ENCODE data around the gene KHSRP. TPM values are rescaled to one million over a fixed set of nuclear protein-coding genes. Genes with fewer than 3 reads are reported as not detected.
A peak's percentile ranks its signal among the peaks of the same experiment; 100 is the strongest.

The KHSRP gene
- total and polyA plus RNA-seq, 2 of the 13 experiments (the other 11 are each of a cell fraction or from before 2014, with no cell fraction given), result 72.1 to 129 TPM

DNA sequence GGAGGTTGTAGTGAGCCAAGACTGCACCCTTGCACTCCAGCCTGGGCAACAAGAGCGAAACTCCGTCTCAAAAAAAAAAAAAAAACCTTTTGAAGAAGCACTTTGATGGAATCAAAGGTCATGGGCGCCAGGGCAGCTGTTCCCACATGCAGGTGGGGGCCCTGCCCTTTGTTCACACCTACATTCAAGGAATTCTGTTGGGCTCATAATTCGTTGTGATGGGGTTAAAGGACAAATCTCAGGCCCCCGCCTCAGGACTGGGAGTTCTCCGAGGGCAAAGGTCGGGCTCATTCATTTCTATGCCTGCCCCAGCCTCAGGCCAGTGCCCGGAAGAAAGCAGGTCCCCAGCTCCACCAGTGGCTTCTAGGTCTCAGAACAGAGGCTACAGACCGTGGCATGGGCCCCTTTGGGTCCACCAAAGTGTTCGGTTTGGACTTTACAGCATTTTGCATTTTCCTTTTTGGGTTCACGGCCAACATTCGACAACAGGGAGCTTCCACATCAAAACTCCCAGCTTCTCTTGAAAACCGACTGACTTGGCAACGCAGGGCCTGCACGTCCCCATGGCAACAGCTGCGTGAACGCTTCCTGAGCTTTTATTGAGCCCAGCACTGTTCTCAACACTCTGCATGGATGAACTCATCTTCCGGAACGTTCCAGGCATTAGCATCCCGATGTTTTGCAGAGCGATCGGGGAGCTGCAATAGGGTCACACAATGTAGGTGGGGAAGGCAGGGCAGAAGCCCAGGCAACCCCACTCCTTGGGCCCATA, 21.6 kb downstream of the KHSRP start (continued):
- TF ChIP-seq, protein P1, sequence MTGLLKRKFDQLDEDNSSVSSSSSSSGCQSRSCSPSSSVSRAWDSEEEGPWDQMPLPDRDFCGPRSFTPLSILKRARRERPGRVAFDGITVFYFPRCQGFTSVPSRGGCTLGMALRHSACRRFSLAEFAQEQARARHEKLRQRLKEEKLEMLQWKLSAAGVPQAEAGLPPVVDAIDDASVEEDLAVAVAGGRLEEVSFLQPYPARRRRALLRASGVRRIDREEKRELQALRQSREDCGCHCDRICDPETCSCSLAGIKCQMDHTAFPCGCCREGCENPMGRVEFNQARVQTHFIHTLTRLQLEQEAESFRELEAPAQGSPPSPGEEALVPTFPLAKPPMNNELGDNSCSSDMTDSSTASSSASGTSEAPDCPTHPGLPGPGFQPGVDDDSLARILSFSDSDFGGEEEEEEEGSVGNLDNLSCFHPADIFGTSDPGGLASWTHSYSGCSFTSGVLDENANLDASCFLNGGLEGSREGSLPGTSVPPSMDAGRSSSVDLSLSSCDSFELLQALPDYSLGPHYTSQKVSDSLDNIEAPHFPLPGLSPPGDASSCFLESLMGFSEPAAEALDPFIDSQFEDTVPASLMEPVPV (CRISPR knock-in tag; IDR thresholded peaks at IDR 0.05), result no peak
- TF ChIP-seq MYC (CRISPR knock-in tag; IDR thresholded peaks at IDR 0.05; ENCODE audit: borderline replicate concordance) (peak; percentile 42; the same call in 1 of the 2 replicates), MAZ (IDR thresholded peaks at IDR 0.05; ENCODE audit: borderline replicate concordance, low read depth, low read length) (peak; percentile 39; the same call in 1 of the 2 replicates), MAZ (CRISPR knock-in tag; IDR thresholded peaks at IDR 0.05; ENCODE audit: low read depth) (0 out of 2 replicates have a peak, but pooled peaks have one; percentile 30), MAFK (conservative IDR thresholded peaks at IDR 0.05 in 1 of 2, IDR thresholded peaks at IDR 0.05 in 1 of 2; ENCODE audit: low read length in 2 of 2) (no peak), MTF1 (CRISPR knock-in tag; IDR thresholded peaks at IDR 0.05) (no peak)

DNA sequence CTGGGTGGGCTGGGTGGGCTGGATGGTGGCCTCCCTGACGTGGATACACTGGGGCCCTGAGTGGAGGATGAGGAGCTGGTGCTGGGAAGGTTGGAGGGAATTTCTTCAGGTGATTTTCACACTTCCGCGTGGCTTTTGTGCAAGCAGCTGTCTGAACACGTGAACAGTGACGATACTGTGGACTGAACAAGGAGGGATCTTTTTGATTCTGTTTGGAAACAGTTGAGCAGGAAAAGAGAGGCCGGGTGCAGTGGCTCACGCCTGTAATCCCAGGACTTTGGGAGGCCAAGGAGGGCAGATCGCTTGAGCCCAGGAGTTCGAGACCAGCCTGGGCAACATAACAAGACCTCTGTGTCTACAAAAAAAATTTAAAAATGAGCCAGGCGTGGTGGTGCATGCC, 22.6 kb downstream of the KHSRP start:
- 12% methylated on average over 8 of the region's 10 CpGs for WGBS (ENCODE audit: low lambda C conversion rate)
- no peak overlapping the region for H3K27ac ChIP-seq (ENCODE audit: extremely low read length, insufficient read depth, low read length)
- H3K79me2 ChIP-seq (ENCODE audit: insufficient read depth, low read length), result no peaks in the 10 kb centered on the region
- DNase-seq (ENCODE audit: low spot score) (no peak), FAIRE-seq (no peak), ATAC-seq (no peak)
- BruUV-seq (replicated peaks), result no TSS peak
- no peaks in the 10 kb centered on the region for H3K9me3 ChIP-seq (ENCODE audit: low read length)
- POLR2A ChIA-PET, result interaction anchor here (0.6 to 3.3 kb wide), 5 partner anchors 9 to 572 kb away, joined by 3 to 17 read pairs (median 5); partner anchors contain the start of genes ALKBH7, CLPP and GTF2F1
- peak overlapping the region; percentile 74 for H3K4me2 ChIP-seq (ENCODE audit: low read depth, low read length)
- H3K4me1 ChIP-seq (ENCODE audit: insufficient read depth, low read length), result peaks cover 18% of the 10 kb centered on the region
- in situ Hi-C loops (cut with HindIII; ENCODE audit: extremely low pct_ligation_motif_present, low pct_unique_long_range_greater_than_20kb), result no loop called here
- CTCF ChIA-PET (ENCODE audit: low intra/inter-chr PET ratio, low total read pairs), result no interaction called here
- peak overlapping the region in 1 of 3 experiments; percentile 50; a peak in 1 of 6 replicates for H3K4me3 ChIP-seq (replicated peaks in 1 of 3; ENCODE audit: insufficient read depth in 1 of 3, low read depth in 2 of 3, low read length in 3 of 3)
- intact Hi-C loops (cut with micrococcal nuclease; ENCODE audit: unreplicated experiment), result no loop called here
- no peaks in the 10 kb centered on the region for H3K36me3 ChIP-seq (replicated peaks in 1 of 2; ENCODE audit: control insufficient read depth in 1 of 2, insufficient read depth in 2 of 2, low read length in 2 of 2)
- H4K20me1 ChIP-seq (ENCODE audit: insufficient read depth, low read length), result no peaks in the 10 kb centered on the region
- H3K27me3 ChIP-seq (ENCODE audit: control insufficient read depth in 1 of 2, insufficient read depth in 2 of 2, low read length in 2 of 2), result no peaks in the 10 kb centered on the region
- no peak overlapping the region for H3K9ac ChIP-seq (ENCODE audit: insufficient read depth, low read depth, low read length)
- H2AFZ ChIP-seq (ENCODE audit: low read length), result no peak overlapping the region
- no peak for TF ChIP-seq ZNF468 (CRISPR knock-in tag; IDR thresholded peaks at IDR 0.05)
- no peak for TF ChIP-seq ARID2 (CRISPR knock-in tag; IDR thresholded peaks at IDR 0.05; ENCODE audit: borderline replicate concordance)
- TF ChIP-seq TAF1 (CRISPR knock-in tag; IDR thresholded peaks at IDR 0.05), result no peak
- peak; percentile 54; the same call in 1 of the 2 replicates for TF ChIP-seq TFAP4 (IDR thresholded peaks at IDR 0.05; ENCODE audit: borderline replicate concordance, low read depth)
- no peak for TF ChIP-seq KAT7 (CRISPR knock-in tag; IDR thresholded peaks at IDR 0.05; ENCODE audit: borderline replicate concordance)
- no peak; the same call in 1 of the 2 replicates for TF ChIP-seq NCOR1 (IDR thresholded peaks at IDR 0.05; ENCODE audit: borderline replicate concordance, low read length)
- 0 out of 2 replicates have a peak, but pooled peaks have one; percentile 3 for TF ChIP-seq ZMAT3 (CRISPR knock-in tag; conservative IDR thresholded peaks at IDR 0.05)
- TF ChIP-seq ZNF780A (CRISPR knock-in tag; IDR thresholded peaks at IDR 0.05), result no peak
- TF ChIP-seq, protein P2, sequence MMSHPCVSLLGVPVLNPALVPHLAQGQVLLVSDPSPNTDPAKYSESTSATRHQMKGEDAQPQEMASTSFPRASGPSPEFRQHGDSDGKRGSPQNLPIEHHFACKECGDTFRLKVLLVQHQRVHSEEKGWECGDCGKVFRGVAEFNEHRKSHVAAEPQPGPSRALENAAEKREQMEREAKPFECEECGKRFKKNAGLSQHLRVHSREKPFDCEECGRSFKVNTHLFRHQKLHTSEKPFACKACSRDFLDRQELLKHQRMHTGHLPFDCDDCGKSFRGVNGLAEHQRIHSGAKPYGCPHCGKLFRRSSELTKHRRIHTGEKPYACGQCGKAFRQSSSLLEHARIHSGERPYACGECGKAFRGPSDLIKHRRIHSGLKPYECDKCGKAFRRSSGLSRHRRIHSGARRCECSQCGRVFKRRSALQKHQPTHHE (CRISPR knock-in tag; IDR thresholded peaks at IDR 0.05; ENCODE audit: borderline replicate concordance), result no peak
- TF ChIP-seq KDM6A (CRISPR knock-in tag; IDR thresholded peaks at IDR 0.05; ENCODE audit: low read depth), result no peak
- no peak for TF ChIP-seq ARID3A (IDR thresholded peaks at IDR 0.05; ENCODE audit: low read depth, low read length)
